Cerebellar cortex (tissue), 1 donor: ENCODE results near the gene AGXT.

Experiments used
- DNase-seq: peaks from one replicate; pipeline ENCODE4 v3.0.0-alpha.2; 2015; ENCODE audit warnings: low spot score

The AGXT gene

GRCh38 chr2:240928476-240929363 lies 60.1 kb downstream of the AGXT start:
- DNase-seq: no peak

GRCh38 chr2:240929364-240930095 lies 60.9 kb downstream of the AGXT start:
- DNase-seq: no peak
